ENCODE results near the gene HDGFL3. TPM values are rescaled to one million over a fixed set of nuclear protein-coding genes. Genes with fewer than 3 reads are reported as not detected.

The HDGFL3 gene
- total RNA-seq, 1 experiment from 2014 or later = 34.1 TPM

DNA sequence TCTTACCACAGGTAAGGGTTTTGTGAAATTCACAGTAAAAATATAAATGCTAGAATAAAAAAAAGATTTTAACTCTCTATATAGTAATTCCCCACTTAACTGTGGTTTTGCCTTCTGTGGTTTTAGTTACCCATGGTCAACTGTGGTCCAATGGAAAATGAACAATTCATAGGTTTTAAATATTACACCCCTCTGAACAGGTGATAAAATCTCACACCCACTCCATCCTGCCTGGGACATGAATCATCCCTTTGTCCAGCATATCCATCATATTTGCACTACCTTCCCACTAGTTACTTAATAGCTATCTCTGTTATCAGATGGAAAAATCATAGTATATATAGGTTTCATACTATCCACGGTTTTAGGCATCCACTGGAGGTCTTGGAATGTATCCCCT, 49.2 kb downstream of the HDGFL3 start:
- Histone ChIP-seq H3K36me3 (ENCODE audit: control insufficient read depth, insufficient read depth, low read length) (no peaks in the 10 kb centered on the region), H3K27me3 (ENCODE audit: control insufficient read depth, insufficient read depth, low read length) (no peaks in the 10 kb centered on the region), H3K4me1 (ENCODE audit: control insufficient read depth, insufficient read depth, low read length) (no peaks in the 10 kb centered on the region), H3K4me3 (ENCODE audit: low read depth in 2 of 2, low read length in 2 of 2) (no peak overlapping the region), H3K27ac (ENCODE audit: low read length) (no peak overlapping the region), H3K9me3 (ENCODE audit: control insufficient read depth, insufficient read depth, low read depth, low read length) (no peaks in the 10 kb centered on the region)
- TF ChIP-seq, protein P1, sequence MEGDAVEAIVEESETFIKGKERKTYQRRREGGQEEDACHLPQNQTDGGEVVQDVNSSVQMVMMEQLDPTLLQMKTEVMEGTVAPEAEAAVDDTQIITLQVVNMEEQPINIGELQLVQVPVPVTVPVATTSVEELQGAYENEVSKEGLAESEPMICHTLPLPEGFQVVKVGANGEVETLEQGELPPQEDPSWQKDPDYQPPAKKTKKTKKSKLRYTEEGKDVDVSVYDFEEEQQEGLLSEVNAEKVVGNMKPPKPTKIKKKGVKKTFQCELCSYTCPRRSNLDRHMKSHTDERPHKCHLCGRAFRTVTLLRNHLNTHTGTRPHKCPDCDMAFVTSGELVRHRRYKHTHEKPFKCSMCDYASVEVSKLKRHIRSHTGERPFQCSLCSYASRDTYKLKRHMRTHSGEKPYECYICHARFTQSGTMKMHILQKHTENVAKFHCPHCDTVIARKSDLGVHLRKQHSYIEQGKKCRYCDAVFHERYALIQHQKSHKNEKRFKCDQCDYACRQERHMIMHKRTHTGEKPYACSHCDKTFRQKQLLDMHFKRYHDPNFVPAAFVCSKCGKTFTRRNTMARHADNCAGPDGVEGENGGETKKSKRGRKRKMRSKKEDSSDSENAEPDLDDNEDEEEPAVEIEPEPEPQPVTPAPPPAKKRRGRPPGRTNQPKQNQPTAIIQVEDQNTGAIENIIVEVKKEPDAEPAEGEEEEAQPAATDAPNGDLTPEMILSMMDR (IDR thresholded peaks at IDR 0.05) = no peak
- TF ChIP-seq POLR2AphosphoS5 (IDR thresholded peaks at IDR 0.05; ENCODE audit: low read depth, low read length) (no peak), TCF7L2 (IDR thresholded peaks at IDR 0.05; ENCODE audit: low read depth, low read length) (no peak), SIN3A (IDR thresholded peaks at IDR 0.05; ENCODE audit: borderline replicate concordance, insufficient read depth, low read depth, low read length) (no peak)
- TF ChIP-seq, protein P2, sequence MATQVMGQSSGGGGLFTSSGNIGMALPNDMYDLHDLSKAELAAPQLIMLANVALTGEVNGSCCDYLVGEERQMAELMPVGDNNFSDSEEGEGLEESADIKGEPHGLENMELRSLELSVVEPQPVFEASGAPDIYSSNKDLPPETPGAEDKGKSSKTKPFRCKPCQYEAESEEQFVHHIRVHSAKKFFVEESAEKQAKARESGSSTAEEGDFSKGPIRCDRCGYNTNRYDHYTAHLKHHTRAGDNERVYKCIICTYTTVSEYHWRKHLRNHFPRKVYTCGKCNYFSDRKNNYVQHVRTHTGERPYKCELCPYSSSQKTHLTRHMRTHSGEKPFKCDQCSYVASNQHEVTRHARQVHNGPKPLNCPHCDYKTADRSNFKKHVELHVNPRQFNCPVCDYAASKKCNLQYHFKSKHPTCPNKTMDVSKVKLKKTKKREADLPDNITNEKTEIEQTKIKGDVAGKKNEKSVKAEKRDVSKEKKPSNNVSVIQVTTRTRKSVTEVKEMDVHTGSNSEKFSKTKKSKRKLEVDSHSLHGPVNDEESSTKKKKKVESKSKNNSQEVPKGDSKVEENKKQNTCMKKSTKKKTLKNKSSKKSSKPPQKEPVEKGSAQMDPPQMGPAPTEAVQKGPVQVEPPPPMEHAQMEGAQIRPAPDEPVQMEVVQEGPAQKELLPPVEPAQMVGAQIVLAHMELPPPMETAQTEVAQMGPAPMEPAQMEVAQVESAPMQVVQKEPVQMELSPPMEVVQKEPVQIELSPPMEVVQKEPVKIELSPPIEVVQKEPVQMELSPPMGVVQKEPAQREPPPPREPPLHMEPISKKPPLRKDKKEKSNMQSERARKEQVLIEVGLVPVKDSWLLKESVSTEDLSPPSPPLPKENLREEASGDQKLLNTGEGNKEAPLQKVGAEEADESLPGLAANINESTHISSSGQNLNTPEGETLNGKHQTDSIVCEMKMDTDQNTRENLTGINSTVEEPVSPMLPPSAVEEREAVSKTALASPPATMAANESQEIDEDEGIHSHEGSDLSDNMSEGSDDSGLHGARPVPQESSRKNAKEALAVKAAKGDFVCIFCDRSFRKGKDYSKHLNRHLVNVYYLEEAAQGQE (IDR thresholded peaks at IDR 0.05; ENCODE audit: insufficient read depth in 1 of 2, low read depth in 2 of 2, low read length in 1 of 2) = no peak
- POLR2A ChIA-PET = no interaction called here
- CTCF ChIA-PET = no interaction called here
- no TSS peak for BruUV-seq (replicated peaks)
- DNase-seq (ENCODE audit: low read depth, low spot score) = no peak
- intact Hi-C loops (cut with micrococcal nuclease; ENCODE audit: unreplicated experiment) (no loop called here), in situ Hi-C loops (cut with HindIII; ENCODE audit: low pct_unique_long_range_greater_than_20kb, low sequenced_read_pairs) (no loop called here)
- no peak for ATAC-seq

DNA sequence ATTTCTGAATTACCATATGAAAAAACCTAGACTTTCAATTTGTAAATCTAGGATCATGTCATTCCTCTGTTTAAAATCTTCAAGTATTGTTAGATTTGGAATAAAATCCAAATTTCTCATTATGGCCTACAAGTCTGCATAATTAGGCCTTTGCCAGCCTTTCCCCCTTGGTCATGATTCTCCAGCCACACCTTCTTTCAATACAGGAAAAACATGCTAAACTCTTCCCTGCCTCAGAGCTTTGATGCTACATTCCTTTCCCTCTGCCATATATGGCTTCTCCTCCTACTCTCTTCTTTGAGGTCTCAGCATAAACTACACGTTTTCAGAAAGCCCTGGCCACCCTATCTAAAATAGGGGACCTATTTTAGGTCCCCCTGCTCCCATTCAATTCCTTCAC, 51.7 kb downstream of the HDGFL3 start:
- TF ChIP-seq POLR2AphosphoS5 (IDR thresholded peaks at IDR 0.05; ENCODE audit: low read depth, low read length) (no peak), SIN3A (IDR thresholded peaks at IDR 0.05; ENCODE audit: borderline replicate concordance, insufficient read depth, low read depth, low read length) (no peak), TCF7L2 (IDR thresholded peaks at IDR 0.05; ENCODE audit: low read depth, low read length) (no peak)
- TF ChIP-seq, protein P2 (IDR thresholded peaks at IDR 0.05; ENCODE audit: insufficient read depth in 1 of 2, low read depth in 2 of 2, low read length in 1 of 2) = no peak
- TF ChIP-seq, protein P1 (IDR thresholded peaks at IDR 0.05) = no peak
- BruUV-seq (replicated peaks) = no TSS peak
- no peaks in the 10 kb centered on the region for H3K9me3 ChIP-seq (ENCODE audit: control insufficient read depth, insufficient read depth, low read depth, low read length)
- no peaks in the 10 kb centered on the region for H3K4me1 ChIP-seq (ENCODE audit: control insufficient read depth, insufficient read depth, low read length)
- intact Hi-C loops (cut with micrococcal nuclease; ENCODE audit: unreplicated experiment) (no loop called here), in situ Hi-C loops (cut with HindIII; ENCODE audit: low pct_unique_long_range_greater_than_20kb, low sequenced_read_pairs) (no loop called here)
- DNase-seq (ENCODE audit: low read depth, low spot score) (no peak), ATAC-seq (no peak)
- H3K27me3 ChIP-seq (ENCODE audit: control insufficient read depth, insufficient read depth, low read length) = no peaks in the 10 kb centered on the region
- ChIA-PET CTCF (no interaction called here), POLR2A (no interaction called here)
- no peak overlapping the region for H3K27ac ChIP-seq (ENCODE audit: low read length)
- H3K4me3 ChIP-seq (ENCODE audit: low read depth in 2 of 2, low read length in 2 of 2) = no peak overlapping the region
- H3K36me3 ChIP-seq (ENCODE audit: control insufficient read depth, insufficient read depth, low read length) = no peaks in the 10 kb centered on the region

Data from Panc1 (cell line).